SK-N-MC (cell line): ENCODE results near the gene FAM83E.

ENCODE experiments used
- EZH2 ChIP-seq: fragments of 200-600 bp; sonication (generic); IDR thresholded peaks from one replicate; pipeline ENCODE4 v1.6.1; 2017; ENCODE audit warnings: antibody characterized with exemption
- POLR2AphosphoS5 ChIP-seq: IDR thresholded peaks from 2 replicates; pipeline ENCODE4 v1.6.1; 2012; ENCODE audit warnings: mild to moderate bottlenecking, low read depth, low read length, borderline replicate concordance

DNA sequence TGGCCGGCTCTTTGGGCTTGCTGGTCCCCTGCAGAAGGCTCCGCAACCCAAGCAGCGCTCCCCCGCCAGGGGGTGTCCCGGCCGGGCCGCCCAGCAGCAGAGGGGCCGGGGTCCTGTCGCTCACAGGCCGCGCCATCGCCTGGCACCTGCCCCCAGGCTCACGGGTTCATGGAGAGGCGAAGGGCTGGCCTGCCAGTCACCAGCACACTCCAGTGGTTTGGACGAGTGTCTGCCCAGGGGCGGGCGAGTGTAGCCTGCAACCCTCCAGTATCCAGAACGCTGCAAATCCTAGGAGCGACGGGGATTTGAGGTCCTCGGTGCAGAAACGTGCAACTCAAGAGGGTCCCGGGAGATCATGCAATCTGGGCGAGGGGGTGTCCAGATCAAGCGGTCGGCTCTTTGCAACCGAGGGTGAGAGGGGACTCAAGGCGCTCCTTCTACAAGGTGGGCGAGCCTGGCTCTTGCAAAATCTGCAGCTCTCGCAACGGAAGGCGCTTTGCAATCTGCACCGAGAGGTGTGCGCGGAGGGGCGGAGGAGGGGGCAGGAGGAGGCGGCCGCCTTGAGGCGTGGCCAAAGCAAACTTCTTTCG lies 22.1 kb upstream of the FAM83E start, which contains the start of gene DBP:
- TF ChIP-seq POLR2AphosphoS5 (peak; percentile 42; the same call in 1 of the 2 replicates), EZH2 (no peak)
